Activated naive CD4-positive, alpha-beta T cell (primary cell): Measurements from ENCODE around the gene SENP8.

ENCODE experiments used
- DNase-seq, 4 experiments: peaks; one replicate each; lab custom pipeline; 2025; lab: John Stamatoyannopoulos, UW

The SENP8 gene

GRCh38 chr15:72175186-72176044 lies 57.2 kb downstream of the SENP8 start:
- no peak for DNase-seq

GRCh38 chr15:72176159-72176558 lies 58.0 kb downstream of the SENP8 start:
- no peak for DNase-seq

GRCh38 chr15:72176743-72177142 lies 58.5 kb downstream of the SENP8 start:
- no peak for DNase-seq

GRCh38 chr15:72178976-72179585 lies 60.9 kb downstream of the SENP8 start:
- DNase-seq, result no peak

- DNase-seq, result no peak
Measured at GRCh38 chr15:72179950-72180581, 61.9 kb downstream of the SENP8 start.

GRCh38 chr15:72180761-72181324 lies 62.6 kb downstream of the SENP8 start:
- DNase-seq, result no peak

- DNase-seq, result no peak
Measured at GRCh38 chr15:72182244-72182643, 64.0 kb downstream of the SENP8 start.

- no peak for DNase-seq
Measured at GRCh38 chr15:72182673-72183072, 64.5 kb downstream of the SENP8 start.

GRCh38 chr15:72183781-72184164 lies 65.6 kb downstream of the SENP8 start:
- no peak for DNase-seq

- DNase-seq, result no peak
Measured at GRCh38 chr15:72184165-72184811, 66.1 kb downstream of the SENP8 start.

- no peak for DNase-seq
Measured at GRCh38 chr15:72189250-72189902, 71.2 kb downstream of the SENP8 start.

- no peak for DNase-seq
Measured at GRCh38 chr15:72192416-72192815, 74.2 kb downstream of the SENP8 start.
